GM06990 (cell line): Measurements from ENCODE around the gene ASCL1.

Experiments used
- DNase-seq: peaks from one replicate; pipeline ENCODE4 v3.0.0-alpha.2; 2011; ENCODE audit not compliant: insufficient read length; ENCODE audit errors: extremely low read depth
- H3K27me3 ChIP-seq: replicated peaks from 2 replicates; pipeline ENCODE4 v1.6.0; 2011; ENCODE audit warnings: low read length; ENCODE audit not compliant: control insufficient read depth, insufficient read depth
- H3K36me3 ChIP-seq: 2 replicates; pipeline ENCODE4 v1.5.1; 2011; ENCODE audit warnings: low read length; ENCODE audit not compliant: control insufficient read depth, insufficient read depth
- H3K4me3 ChIP-seq: replicated peaks from 2 replicates; pipeline ENCODE4 v1.5.1; 2011; ENCODE audit warnings: low read depth, mild to moderate bottlenecking, control low read depth, low read length
- CTCF ChIP-seq: IDR thresholded peaks from 2 replicates; pipeline ENCODE4 v1.5.1; 2011; ENCODE audit warnings: low read length, control low read depth, mild to moderate bottlenecking, inconsistent platforms; ENCODE audit not compliant: insufficient read depth, poor library complexity, severe bottlenecking

Gene ASCL1

GRCh38 chr12:102957339-102958050 is at the start of gene ASCL1:
Gene ASCL1 (plus strand): TSS chr12:102957674. CDS start chr12:102958245, 571 bp downstream.
- Histone ChIP-seq H3K36me3 (no peaks in the 10 kb centered on the region), H3K4me3 (peak within 1 kb of the TSS; percentile 65), H3K27me3 (peaks cover 2% of the 10 kb centered on the region; the same call in 1 of the 2 replicates)
- no peak for TF ChIP-seq CTCF
- DNase-seq = peak; percentile 73

- no peak for TF ChIP-seq CTCF
- Histone ChIP-seq H3K4me3 (no peak overlapping the region), H3K27me3 (no peaks in the 10 kb centered on the region), H3K36me3 (no peaks in the 10 kb centered on the region)
- no peak for DNase-seq
Measured at GRCh38 chr12:102907918-102908317, 49.6 kb upstream of the ASCL1 start.

- no peak for TF ChIP-seq CTCF
- no peak for DNase-seq
- Histone ChIP-seq H3K4me3 (no peak overlapping the region), H3K27me3 (no peaks in the 10 kb centered on the region), H3K36me3 (no peaks in the 10 kb centered on the region)
Measured at GRCh38 chr12:102910137-102910536, 47.3 kb upstream of the ASCL1 start.

GRCh38 chr12:102910792-102911191 is 46.7 kb upstream of the ASCL1 start:
- Histone ChIP-seq H3K27me3 (no peaks in the 10 kb centered on the region), H3K4me3 (no peak overlapping the region), H3K36me3 (no peaks in the 10 kb centered on the region)
- TF ChIP-seq CTCF = no peak
- DNase-seq = no peak

- no peak for DNase-seq
- H3K4me3 ChIP-seq = no peak overlapping the region
- H3K36me3 ChIP-seq = no peaks in the 10 kb centered on the region
- no peaks in the 10 kb centered on the region for H3K27me3 ChIP-seq
- no peak for TF ChIP-seq CTCF
Measured at GRCh38 chr12:102911320-102911719, 46.2 kb upstream of the ASCL1 start.

GRCh38 chr12:102912258-102912657 is 45.2 kb upstream of the ASCL1 start:
- no peak for TF ChIP-seq CTCF
- Histone ChIP-seq H3K27me3 (no peaks in the 10 kb centered on the region), H3K36me3 (no peaks in the 10 kb centered on the region), H3K4me3 (no peak overlapping the region)
- no peak for DNase-seq
